GM18511 (cell line): ENCODE data around the gene CASKIN1.

Experiments used
- ATAC-seq: cut with Tn5 transposase; IDR thresholded peaks from one replicate; pipeline ENCODE4 v1.9.1; 2021; ENCODE audit warnings: mild to moderate bottlenecking, moderate library complexity; ENCODE audit not compliant: unreplicated experiment

The CASKIN1 gene

GRCh38 chr16:2197765-2198164, 1.4 kb upstream of the CASKIN1 start:
- no peak for ATAC-seq

GRCh38 chr16:2196981-2197511, 641 bp upstream of the CASKIN1 start:
- no peak for ATAC-seq

- ATAC-seq = no peak
These were observed 863 bp downstream of the CASKIN1 start for GRCh38 chr16:2195322-2196161.

GRCh38 chr16:2194852-2195321, 1.5 kb downstream of the CASKIN1 start:
- ATAC-seq = no peak

- ATAC-seq = no peak
These were observed 2.1 kb downstream of the CASKIN1 start for GRCh38 chr16:2194166-2194834.

- ATAC-seq = no peak
These were observed 5.0 kb downstream of the CASKIN1 start for GRCh38 chr16:2191446-2191706.

GRCh38 chr16:2190659-2191445, 5.6 kb downstream of the CASKIN1 start:
- no peak for ATAC-seq

- no peak for ATAC-seq
These were observed 6.3 kb downstream of the CASKIN1 start for GRCh38 chr16:2190002-2190658.

- no peak for ATAC-seq
These were observed 7.0 kb downstream of the CASKIN1 start for GRCh38 chr16:2189252-2189893.

- no peak for ATAC-seq
These were observed 8.0 kb downstream of the CASKIN1 start for GRCh38 chr16:2188395-2188794.

- ATAC-seq = no peak
These were observed 9.2 kb downstream of the CASKIN1 start for GRCh38 chr16:2187212-2187611.

GRCh38 chr16:2186505-2186904, 9.9 kb downstream of the CASKIN1 start:
- ATAC-seq = no peak

- ATAC-seq = no peak
These were observed 10.3 kb downstream of the CASKIN1 start for GRCh38 chr16:2186064-2186463.

- no peak for ATAC-seq
These were observed 11.4 kb downstream of the CASKIN1 start for GRCh38 chr16:2184962-2185361.

- ATAC-seq = no peak
These were observed 12.1 kb downstream of the CASKIN1 start for GRCh38 chr16:2184346-2184745.

- no peak for ATAC-seq
These were observed 12.7 kb downstream of the CASKIN1 start for GRCh38 chr16:2183671-2184070.

- ATAC-seq = no peak
These were observed 14.5 kb downstream of the CASKIN1 start for GRCh38 chr16:2181952-2182351.

- no peak for ATAC-seq
These were observed 15.2 kb downstream of the CASKIN1 start for GRCh38 chr16:2180962-2181923.

- no peak for ATAC-seq
These were observed 15.9 kb downstream of the CASKIN1 start for GRCh38 chr16:2180461-2180860.
